HG03432 (cell line): ENCODE results near the gene INSYN2B.

Experiments
- ATAC-seq: cut with Tn5 transposase; IDR thresholded peaks from one replicate; pipeline ENCODE4 v1.9.1; 2021; ENCODE audit warnings: mild to moderate bottlenecking, moderate library complexity; ENCODE audit not compliant: unreplicated experiment

The INSYN2B gene

DNA sequence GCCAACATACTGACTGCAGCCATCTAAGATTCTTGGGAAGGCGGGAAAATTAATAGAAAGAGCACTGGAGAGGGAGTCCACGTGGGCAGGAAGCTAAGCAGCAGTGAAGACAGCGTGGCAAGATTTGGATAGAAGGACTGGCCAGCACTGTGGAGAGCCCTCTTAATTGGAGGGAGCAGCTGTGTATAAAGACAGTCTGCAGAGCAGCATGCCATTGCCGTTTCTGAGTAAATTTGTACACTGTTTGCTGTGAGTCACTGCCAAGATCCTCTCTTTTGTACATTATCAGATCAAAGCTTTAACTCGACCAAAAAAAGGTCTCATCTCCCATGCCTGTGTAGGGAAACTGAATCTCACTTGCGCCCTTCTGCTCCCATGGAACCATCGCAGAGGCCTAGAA, 45.3 kb downstream of the INSYN2B start:
- no peak for ATAC-seq

DNA sequence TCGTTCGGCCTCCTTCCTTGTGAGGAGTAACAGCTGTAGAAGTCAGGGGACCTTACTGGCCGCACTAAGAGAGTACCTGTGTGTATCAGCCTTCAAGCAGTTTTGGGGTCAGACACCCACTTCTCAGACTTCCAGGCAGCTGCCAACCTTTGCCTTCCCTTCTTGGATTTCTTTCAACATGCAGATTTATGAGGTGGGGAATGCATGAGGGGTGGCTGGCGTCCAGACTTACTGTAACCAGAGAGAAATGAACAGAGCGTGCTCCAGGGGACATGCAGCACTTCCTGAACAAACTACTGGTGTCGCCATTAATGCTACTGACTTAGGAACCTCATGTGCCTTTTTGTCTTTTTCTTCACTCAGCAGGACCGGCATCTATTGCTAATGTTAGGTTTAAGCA, 46.7 kb downstream of the INSYN2B start:
- ATAC-seq: no peak

DNA sequence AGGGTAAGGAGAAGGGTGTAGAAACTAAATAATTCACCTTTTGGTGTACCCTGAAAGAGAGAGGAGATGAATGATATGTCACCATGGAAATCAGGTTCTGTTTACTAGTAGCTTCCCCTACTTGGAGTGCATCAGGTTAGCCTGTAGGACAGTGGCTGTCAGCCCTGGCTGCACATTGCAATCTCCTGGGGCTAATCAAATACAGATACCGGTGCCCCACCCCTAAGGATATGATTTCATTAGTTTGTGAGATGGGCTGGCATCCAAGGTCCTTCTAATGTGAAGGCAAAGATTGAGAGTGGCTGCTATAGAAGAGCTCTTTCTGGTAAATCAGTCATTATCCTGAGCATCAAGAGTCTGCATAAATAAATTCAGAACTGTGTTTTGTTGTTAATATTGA, 47.2 kb downstream of the INSYN2B start:
- no peak for ATAC-seq

DNA sequence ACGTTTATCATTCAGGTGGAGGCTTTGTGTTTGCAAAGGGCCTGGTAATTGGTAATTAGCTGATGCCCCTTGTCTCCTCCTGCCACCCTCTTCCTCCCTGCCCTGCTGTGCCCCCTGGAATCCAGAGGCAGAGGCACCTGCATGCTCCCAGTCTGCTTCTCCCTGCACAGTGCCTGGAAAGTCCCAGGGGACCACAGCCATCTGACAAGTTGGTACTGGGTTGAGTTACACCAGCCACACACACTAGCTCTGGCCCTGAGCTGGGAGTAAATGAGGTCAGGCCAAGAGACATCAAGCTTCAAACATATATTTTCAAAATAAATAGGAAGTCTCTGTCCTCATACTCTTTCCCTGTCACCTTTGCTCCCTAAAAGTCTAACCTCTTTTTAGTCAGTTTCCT, 56.3 kb downstream of the INSYN2B start:
- ATAC-seq: peak; percentile 82

DNA sequence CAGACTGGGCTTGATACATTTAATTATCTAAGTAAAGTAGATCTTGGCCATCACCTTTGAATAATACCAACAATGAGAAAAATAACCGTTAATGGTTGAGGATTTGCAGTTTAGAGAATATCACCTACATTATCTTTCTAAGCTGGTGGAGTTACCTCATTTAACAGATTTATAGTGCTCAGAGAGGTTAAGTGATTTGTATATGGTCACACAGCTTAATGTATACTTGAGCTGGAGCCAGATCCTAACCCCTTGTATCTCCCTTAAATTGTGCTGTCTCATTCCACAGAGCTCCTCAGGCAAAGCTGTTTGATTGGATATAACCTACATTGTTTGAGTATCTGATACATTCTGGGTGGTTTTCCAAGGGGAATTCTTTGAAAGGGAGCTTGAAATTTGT, 57.8 kb downstream of the INSYN2B start:
- no peak for ATAC-seq

DNA sequence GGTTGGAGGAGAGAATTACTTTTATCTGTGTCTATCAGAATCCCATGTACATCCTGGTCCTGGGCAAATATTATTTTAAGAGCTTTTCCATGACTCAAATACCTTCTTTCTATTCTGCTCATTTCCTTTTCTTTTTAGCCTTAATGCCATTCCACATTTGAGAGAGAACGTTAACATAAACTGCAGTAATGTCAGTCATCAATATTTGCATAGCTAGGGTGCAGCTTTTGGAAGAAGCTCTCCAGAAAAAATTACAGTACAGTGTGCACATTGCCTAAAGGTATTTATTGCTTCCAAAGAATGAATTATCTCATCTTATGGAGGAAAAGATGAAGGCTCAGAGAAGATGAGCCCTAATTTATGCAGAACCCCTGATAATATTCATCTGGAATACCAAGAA, 58.3 kb downstream of the INSYN2B start:
- no peak for ATAC-seq

DNA sequence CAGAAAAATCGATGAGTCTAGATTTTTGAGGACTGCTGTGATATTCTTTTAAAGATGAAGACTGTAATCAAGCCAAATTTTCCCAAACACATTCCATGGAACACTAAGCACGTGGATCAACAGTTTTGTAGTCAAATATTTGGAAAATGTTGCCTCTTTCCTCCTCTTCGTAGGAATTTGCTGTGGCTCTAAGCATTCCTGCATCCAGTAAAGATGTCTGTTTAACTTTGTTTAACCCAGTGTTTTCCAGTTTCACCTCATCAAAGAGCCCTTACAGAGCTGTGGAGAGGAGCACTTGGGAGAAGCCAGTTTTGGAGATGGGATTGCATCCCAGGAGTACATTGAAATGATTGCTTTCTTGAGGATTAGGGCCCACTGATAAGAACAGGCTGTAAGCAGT, 58.9 kb downstream of the INSYN2B start:
- ATAC-seq: no peak

DNA sequence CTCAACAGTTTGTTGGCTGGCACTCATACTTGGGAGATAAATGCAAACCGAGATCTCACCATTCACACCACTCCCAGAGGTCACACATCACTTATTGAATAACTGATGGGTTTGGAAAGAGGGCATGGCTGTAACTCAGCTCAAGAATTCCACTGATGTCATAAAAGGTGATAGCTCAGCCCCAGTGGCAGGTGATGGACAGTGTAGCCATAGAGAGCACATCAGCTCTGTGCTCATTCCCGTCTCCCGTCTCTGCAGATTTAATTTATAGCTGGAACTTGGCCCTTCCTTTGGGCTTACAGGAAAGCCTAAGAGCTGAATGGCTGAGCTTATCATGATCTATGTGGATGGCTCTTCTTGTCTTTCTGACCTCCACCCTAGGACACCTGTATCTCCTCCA, 59.8 kb downstream of the INSYN2B start:
- ATAC-seq: no peak

DNA sequence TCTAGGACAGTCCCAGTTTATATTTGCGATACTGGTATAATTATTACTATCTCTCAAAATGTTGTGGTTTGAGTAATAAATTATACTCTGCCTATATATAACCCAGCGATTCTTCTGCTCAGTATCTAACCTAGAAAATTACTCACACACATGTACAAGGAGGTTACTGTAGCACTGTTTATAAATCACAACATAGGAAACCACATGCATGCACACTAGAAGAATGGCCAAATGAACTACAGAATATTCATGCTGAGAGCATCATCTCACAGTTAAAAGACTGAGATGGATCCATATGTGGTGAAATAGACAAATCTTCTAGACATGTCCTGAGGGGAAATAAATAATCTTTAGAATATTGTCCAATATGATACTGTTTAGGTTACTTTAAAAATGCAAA, 62.1 kb downstream of the INSYN2B start:
- no peak for ATAC-seq

DNA sequence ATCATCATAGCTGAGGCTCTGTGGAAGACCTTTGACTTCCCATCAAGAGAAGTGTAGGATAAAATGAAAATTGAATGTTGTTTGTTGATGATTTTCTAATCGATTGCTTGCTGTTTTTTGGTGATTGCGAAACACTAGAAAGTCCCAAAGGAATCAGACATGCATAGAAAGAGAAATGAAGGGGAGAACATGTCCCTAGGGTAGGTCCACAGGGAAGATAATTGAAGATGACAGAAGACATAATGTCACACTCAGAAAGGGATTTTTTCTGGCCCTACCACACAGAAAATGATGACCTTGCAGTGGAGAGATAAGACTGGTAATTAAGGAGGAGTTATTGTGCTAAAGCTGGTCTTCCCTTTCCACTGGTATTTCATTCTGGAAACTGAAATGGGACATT, 62.8 kb downstream of the INSYN2B start:
- no peak for ATAC-seq

DNA sequence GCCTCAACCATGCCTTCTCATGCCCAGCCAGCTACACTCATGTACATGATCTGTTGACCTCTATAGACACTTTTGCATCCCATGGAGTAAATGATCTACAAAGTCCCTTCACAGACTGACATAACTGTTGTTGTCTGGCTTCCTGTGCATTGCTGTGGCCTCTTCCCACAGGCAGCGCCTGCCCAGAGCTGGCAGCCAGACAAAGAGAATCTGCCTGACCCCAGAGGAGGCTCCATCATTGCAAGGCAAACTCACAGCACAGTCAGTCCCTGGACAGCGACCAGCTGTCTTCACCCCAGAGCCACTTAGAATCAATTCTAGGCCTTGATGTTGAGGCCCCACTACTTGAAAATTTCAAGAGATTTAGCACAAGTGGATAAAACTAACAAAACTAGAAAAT, 65.5 kb downstream of the INSYN2B start:
- no peak for ATAC-seq

DNA sequence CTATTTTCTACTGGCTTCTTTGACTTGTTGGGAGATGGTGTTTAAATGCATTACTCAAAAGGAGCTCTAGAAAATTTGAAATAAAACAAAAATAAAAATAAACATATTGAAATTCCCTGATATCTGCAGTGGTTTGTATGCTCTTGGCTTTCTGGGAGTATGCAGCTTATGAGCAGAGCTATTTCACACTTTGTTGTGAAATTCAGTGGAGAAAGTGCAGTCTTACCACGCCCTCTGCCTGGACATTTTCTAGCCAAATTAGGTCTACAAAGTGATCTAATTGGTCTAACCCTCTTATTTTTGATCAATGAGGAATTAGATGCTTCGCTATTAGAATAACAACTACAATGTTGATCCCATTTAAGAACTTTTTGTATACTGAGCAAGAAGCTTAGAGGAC, 66.8 kb downstream of the INSYN2B start:
- ATAC-seq: no peak

DNA sequence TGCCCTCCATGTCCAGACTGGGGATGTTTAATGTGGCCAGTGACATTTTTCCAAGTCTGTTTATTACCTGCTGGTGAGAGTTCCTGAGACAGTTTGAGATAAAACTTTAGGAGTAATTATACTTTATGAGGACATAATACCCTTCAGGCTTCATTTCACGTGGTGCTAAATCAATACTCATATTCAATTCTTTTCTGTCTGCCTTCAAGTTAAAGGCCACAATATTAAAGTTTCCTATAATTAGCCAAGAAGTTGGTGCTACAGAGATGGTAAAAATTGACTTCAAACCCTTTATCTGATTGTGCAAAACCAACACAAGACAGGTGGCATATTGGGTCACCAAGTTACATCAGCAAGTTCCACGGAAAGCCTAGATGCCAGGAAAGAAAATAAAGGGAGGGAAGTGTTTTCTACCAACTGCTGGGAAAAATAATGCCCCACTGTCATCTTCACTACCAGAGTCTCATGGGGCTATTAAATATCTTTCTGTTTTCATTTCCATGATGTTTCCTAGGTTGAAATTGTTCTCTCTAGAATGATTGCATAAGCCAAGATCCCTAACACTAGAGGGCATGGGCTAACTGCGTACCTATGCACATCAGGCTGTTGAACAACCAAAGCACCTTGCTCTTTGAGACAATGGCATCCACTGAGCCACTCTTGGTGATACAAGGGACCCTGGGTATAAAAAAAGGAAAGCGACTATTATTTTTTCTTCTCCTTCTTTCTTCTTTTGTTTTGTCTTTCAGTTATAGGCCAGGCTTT, 68.7 kb downstream of the INSYN2B start:
- no peak for ATAC-seq

DNA sequence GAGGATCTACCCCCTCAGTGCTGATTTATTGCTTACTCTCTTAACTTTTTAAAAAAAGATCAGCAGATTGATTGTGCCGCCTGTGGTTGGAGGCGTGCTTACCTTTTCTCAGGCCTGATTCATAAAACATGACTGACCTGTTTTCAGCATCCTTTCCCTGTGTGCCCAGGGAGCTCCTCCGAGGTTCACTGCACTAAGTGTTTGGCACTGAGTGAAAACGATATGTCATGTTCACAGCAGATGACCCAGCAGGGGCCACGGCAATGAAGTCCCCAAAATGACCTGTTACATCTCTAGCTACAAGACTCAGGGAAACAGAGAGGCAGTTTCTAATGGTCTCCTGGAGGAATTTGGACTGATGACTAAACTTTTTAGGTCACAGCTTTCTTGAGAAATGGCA, 69.9 kb downstream of the INSYN2B start:
- no peak for ATAC-seq

DNA sequence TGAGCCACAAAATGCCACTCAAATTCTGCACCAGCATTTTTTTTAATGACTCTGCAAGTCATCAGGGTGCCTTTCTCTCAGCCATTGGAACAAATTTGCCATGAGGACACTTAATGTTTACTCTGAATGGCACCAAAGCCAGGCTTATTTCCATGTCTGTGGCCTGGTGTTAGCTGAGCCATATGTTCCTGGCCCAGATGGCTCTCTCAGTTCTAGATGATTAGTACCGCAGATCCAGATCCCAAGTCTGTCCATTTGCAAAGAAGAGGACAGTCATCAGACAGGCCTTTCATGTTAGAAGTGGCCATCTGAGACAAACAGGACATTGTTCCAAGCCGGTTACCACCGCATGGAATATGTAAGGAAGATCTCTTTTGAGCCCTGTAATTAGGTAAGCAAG, 70.3 kb downstream of the INSYN2B start:
- ATAC-seq: no peak

DNA sequence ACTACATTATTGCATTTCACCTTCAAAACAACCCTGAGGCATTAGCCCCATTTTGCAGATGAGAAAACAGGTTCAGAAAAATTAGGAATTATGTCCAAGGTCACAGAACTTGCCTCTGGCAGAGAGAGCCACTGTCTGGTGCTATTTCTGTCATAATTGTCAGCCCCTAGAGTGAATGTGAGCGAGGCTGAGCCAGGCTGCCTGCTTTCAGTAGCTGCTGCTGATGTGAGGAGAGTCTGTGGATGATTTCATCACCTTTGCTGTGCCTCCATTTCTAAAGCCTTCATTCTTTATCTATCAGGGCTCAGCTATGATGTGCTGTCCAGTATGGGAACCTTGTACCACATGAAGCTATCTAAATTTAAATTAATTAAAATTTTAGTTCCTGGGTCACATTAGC, 71.4 kb downstream of the INSYN2B start:
- no peak for ATAC-seq

DNA sequence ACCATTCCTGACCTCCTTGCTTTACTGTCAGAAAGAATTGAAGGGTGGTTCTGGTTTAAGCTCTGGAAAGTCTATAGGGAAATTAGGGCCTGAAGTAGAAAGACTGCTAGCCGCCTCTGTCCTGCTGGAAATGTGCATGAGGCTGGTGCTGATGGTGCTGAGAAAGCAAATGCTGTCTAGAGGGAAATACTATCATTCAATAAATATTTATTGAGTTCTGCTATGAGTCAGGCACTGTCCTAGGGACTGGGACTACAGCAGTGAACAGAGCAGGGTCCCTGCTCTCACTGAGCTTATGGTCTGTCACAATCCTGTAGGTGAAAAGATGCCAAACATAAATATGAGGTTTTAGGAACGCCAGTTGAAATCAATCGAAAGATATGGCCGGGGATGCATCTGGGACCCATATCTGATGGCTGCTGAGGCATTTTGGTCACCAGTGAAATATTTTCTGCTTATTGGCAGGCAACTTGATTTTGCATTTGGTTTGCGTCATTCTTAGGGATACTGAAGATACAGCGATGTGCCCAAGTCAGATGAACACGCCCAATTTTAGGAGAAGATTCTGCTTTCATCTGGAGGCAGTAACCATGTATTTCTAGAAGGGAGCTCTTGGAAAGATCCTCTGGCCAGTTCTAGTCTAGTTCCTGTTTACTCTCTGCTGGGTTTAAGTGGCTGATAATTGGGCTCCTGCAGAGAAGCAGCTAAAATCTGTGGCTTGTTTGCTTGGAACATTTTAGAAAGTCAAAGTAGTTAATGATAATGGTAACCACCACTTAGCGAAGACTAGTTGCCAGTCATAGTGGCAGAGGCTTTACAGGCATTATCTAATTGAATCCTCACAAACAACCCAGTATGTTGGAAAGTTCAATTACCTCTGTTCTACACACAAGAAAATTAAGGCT, 73.3 kb downstream of the INSYN2B start:
- ATAC-seq: no peak

DNA sequence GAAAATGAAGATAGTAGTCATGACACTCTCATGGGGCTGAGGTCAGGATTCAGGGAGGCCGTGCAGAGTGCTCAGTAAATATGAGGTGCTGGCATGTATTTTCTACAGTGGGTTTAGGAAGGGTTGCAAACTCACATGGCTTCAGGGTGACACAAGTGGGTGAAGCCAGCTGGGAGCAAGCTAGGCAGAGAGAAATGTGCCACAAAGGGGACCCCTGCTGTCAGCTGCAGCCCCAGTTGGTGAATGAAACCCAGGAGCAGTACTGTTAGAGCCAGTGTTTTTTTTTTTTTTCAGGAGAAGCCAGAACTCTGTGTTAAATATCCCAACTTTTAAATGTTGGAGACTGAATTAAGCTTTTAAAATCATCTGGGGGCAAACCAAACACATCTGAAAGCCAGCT, 75.3 kb downstream of the INSYN2B start:
- ATAC-seq: no peak

DNA sequence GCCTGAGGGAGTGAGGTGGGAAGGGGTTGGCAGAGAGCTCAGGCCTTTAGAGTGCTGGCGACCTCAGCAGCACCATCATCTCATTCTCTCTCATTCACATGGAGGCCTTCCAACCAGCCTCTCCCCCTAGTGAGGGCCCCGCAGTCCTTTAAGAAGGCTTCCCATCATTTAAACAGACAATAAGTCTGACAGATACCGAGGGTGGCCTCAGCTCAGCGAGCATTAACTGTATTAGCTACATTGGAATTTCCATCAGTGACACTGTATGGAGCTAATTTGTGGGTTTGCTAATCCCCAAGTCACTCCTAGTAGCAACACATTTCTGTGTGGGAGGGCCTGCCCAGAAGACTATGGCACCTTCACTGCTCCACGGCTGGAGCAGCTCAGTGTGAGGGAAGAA, 75.8 kb downstream of the INSYN2B start:
- ATAC-seq: no peak

DNA sequence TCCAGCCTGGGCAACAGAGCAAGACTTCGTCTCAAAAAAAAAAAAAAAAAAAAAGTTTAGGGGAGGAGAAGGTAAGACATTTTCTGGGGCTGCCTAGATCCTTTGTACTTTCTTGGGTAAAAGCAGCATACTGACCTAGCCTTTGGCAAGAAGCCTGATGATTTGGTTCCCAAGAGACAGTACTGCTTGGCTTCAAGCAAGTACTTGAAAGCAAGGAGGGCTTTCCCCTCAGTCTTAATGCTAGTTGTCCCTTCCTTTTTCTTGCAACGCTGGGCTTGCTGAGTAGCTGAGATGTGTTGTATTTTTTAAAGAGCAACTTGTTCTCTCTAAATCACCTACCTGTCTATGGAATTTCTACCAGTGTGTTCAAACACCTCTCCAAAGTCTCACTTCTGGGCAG, 76.2 kb downstream of the INSYN2B start:
- no peak for ATAC-seq

DNA sequence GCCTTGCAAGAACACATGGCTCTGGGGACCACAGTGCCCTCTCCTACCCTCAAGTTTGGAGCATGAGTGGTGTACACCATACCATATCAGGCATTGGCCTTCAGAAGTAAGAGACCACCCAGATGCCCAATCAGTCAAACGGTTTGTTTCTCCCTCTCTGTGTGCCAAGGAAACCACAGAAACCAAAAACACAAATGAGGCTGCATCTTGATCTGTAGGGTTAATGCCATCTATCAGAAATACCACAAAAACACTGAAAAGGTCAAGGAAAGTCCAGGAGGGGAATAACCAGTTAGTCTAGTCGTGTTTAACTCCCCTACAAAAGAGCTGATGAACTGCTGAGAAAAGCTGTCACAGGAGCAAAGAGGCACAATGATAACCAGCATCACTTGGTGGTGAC, 78.4 kb downstream of the INSYN2B start:
- no peak for ATAC-seq

DNA sequence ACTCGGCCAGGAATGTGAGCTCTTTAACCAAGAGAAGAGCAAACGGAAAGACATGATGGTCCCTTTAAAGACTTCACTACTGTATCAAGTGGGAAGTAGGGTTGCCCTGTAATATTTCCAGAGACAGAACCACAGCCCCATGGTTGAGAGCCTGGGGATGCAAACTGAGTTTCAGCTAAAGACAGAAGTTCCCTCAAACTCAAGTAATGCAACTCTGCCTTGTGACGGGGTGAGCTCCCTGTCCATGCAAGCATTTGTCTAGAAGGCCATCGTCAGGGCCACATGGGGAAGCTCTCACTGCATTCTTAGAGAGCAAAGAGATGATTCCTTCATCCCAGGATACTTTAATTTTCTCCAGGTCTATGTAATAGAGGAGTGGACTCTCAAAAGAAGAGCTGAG, 82.8 kb downstream of the INSYN2B start:
- no peak for ATAC-seq
